HEK293 (cell line): ENCODE results near the gene PRUNE2.

Experiments
- CTCF ChIP-seq: fragments of 450-650 bp; formaldehyde crosslinking; IDR thresholded peaks from 2 replicates; pipeline ENCODE4 v1.5.1; 2016; ENCODE audit warnings: missing biosample characterization, missing genetic modification characterization
- TCF7L2 ChIP-seq: IDR thresholded peaks from 2 replicates; pipeline ENCODE4 v1.6.1; 2011; ENCODE audit warnings: low read depth, mild to moderate bottlenecking, inconsistent platforms, low read length, moderate library complexity, borderline replicate concordance
- YY1 ChIP-seq: fragments of 450-650 bp; formaldehyde crosslinking; IDR thresholded peaks from 2 replicates; pipeline ENCODE4 v1.5.1; 2018; ENCODE audit warnings: missing biosample characterization, missing genetic modification characterization
- ZBTB49 ChIP-seq: fragments of 450-650 bp; formaldehyde crosslinking; IDR thresholded peaks from 2 replicates; pipeline ENCODE4 v1.5.1; 2016; ENCODE audit warnings: missing biosample characterization, missing genetic modification characterization, low read depth
- ZNF121 ChIP-seq: fragments of 450-650 bp; formaldehyde crosslinking; IDR thresholded peaks from 2 replicates; pipeline ENCODE4 v1.5.1; 2016; ENCODE audit warnings: missing biosample characterization, missing genetic modification characterization
- ZNF138 ChIP-seq: fragments of 450-650 bp; formaldehyde crosslinking; IDR thresholded peaks from 2 replicates; pipeline ENCODE4 v1.5.1; 2016; ENCODE audit warnings: missing biosample characterization, missing genetic modification characterization, borderline replicate concordance
- ZNF146 ChIP-seq: fragments of 450-650 bp; formaldehyde crosslinking; IDR thresholded peaks from 2 replicates; pipeline ENCODE4 v1.5.1; 2016; ENCODE audit warnings: missing biosample characterization, missing genetic modification characterization
- ZNF214 ChIP-seq: fragments of 450-650 bp; formaldehyde crosslinking; IDR thresholded peaks from 2 replicates; pipeline ENCODE4 v1.5.1; 2017; ENCODE audit warnings: missing biosample characterization, mild to moderate bottlenecking, missing genetic modification characterization, borderline replicate concordance
- ZNF24 ChIP-seq: fragments of 450-650 bp; formaldehyde crosslinking; IDR thresholded peaks from 2 replicates; pipeline ENCODE4 v1.5.1; 2016; ENCODE audit warnings: missing biosample characterization, missing genetic modification characterization
- ZNF398 ChIP-seq: fragments of 450-650 bp; formaldehyde crosslinking; IDR thresholded peaks from 2 replicates; pipeline ENCODE4 v1.5.1; 2017; ENCODE audit warnings: missing biosample characterization, missing genetic modification characterization

GRCh38 chr9:76741524-76741923 is 164.4 kb downstream of the PRUNE2 start:
- no peak for TF ChIP-seq CTCF (tag by site-specific recombination)
- no peak for TF ChIP-seq ZNF146 (tag by site-specific recombination)
- no peak for TF ChIP-seq ZNF214 (tag by site-specific recombination)
- no peak for TF ChIP-seq ZNF138 (tag by site-specific recombination)
- TF ChIP-seq YY1 (tag by site-specific recombination) = no peak
- TF ChIP-seq ZNF24 (tag by site-specific recombination) = no peak
- no peak for TF ChIP-seq ZNF121 (tag by site-specific recombination)
- TF ChIP-seq ZBTB49 (tag by site-specific recombination) = no peak
- no peak for TF ChIP-seq TCF7L2
- TF ChIP-seq ZNF398 (tag by site-specific recombination) = no peak
